ENCODE results near the gene ECE2. TPM values are rescaled to one million over a fixed set of nuclear protein-coding genes. Genes with fewer than 3 reads are reported as not detected.

Gene ECE2
- total and polyA plus RNA-seq, 2 experiments from 2014 or later: not detected

DNA sequence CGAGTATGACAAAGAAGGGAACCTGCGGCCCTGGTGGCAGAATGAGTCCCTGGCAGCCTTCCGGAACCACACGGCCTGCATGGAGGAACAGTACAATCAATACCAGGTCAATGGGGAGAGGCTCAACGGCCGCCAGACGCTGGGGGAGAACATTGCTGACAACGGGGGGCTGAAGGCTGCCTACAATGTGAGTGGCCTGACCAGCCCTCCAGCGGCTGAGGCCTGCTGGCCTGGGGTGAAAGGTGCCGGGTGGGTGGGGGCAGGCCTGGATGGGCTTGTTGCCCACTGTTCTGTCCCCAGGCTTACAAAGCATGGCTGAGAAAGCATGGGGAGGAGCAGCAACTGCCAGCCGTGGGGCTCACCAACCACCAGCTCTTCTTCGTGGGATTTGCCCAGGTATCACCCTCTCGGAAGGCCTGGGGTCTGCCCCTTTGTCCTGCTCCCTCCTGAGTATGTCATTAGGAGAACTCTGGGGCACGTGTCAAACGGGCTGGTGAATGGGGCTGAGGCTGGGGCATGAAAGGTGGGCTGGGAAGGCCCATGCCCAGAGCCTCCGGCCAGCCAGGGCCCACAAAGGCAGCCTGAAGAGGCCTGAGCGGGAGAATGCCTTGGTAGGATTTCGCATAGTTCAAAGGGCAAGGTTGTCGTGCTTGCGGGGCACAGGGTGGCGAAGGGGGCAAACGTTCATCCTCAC, 15.4 kb downstream of the ECE2 start:
- Histone ChIP-seq H2AFZ (no peak overlapping the region), H3K4me2 (no peak overlapping the region), H3K9me2 (replicated peaks; ENCODE audit: insufficient read depth) (no peaks in the 10 kb centered on the region)

DNA sequence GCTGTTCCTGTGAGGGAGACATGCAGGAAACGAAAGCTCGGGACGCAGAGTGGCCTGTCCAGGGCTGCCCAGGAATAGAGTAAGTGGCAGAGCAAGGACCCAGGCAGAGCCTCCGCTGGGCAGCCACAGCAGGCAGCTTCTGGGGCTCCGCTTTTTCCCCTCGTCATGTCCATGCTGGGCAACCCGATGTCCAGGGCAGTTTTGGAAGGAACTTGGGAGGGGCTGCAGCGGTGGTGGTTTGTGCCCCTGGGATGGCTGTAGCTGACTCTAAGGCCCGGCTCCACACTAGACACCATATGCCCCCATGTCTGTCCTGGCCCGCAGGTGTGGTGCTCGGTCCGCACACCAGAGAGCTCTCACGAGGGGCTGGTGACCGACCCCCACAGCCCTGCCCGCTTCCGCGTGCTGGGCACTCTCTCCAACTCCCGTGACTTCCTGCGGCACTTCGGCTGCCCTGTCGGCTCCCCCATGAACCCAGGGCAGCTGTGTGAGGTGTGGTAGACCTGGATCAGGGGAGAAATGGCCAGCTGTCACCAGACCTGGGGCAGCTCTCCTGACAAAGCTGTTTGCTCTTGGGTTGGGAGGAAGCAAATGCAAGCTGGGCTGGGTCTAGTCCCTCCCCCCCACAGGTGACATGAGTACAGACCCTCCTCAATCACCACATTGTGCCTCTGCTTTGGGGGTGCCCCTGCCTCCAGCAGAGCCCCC, 16.1 kb downstream of the ECE2 start:
- Histone ChIP-seq H3K27ac (no peak overlapping the region), H4K20me1 (ENCODE audit: insufficient read depth, poor library complexity, severe bottlenecking) (no peaks in the 10 kb centered on the region), H3K4me1 (ENCODE audit: insufficient read depth) (no peaks in the 10 kb centered on the region), H3K27me3 (no peaks in the 10 kb centered on the region), H3K4me2 (no peak overlapping the region), H3K9me2 (replicated peaks; ENCODE audit: insufficient read depth) (no peaks in the 10 kb centered on the region), H2AFZ (no peak overlapping the region), H3K79me2 (no peaks in the 10 kb centered on the region), H3K9me3 (ENCODE audit: low read depth) (no peaks in the 10 kb centered on the region), H3K4me3 (no peak overlapping the region), H3K36me3 (replicated peaks; ENCODE audit: insufficient read depth, low read depth) (no peaks in the 10 kb centered on the region)
- TF ChIP-seq EZH2 (IDR thresholded peaks at IDR 0.05; ENCODE audit: borderline replicate concordance) (no peak), EZH2phosphoT487 (IDR thresholded peaks at IDR 0.05; ENCODE audit: low read depth, severe bottlenecking, unreplicated experiment) (no peak)
- TF ChIP-seq, protein P1, sequence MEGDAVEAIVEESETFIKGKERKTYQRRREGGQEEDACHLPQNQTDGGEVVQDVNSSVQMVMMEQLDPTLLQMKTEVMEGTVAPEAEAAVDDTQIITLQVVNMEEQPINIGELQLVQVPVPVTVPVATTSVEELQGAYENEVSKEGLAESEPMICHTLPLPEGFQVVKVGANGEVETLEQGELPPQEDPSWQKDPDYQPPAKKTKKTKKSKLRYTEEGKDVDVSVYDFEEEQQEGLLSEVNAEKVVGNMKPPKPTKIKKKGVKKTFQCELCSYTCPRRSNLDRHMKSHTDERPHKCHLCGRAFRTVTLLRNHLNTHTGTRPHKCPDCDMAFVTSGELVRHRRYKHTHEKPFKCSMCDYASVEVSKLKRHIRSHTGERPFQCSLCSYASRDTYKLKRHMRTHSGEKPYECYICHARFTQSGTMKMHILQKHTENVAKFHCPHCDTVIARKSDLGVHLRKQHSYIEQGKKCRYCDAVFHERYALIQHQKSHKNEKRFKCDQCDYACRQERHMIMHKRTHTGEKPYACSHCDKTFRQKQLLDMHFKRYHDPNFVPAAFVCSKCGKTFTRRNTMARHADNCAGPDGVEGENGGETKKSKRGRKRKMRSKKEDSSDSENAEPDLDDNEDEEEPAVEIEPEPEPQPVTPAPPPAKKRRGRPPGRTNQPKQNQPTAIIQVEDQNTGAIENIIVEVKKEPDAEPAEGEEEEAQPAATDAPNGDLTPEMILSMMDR (IDR thresholded peaks at IDR 0.05; ENCODE audit: poor library complexity): no peak
- no peak for DNase-seq (ENCODE audit: low spot score)
- WGBS (ENCODE audit: low lambda C conversion rate, missing lambda C conversion rate): 94% methylated on average over 21 of the region's 21 CpGs

More for the DNA sequence above, 15.4 kb downstream of the ECE2 start:
- 94% methylated on average over 22 of the region's 22 CpGs for WGBS (ENCODE audit: low lambda C conversion rate, missing lambda C conversion rate)
- no peaks in the 10 kb centered on the region for H4K20me1 ChIP-seq (ENCODE audit: insufficient read depth, poor library complexity, severe bottlenecking)
- no peaks in the 10 kb centered on the region for H3K79me2 ChIP-seq
- no peaks in the 10 kb centered on the region for H3K4me1 ChIP-seq (ENCODE audit: insufficient read depth)
- no peak overlapping the region for H3K27ac ChIP-seq
- H3K4me3 ChIP-seq: no peak overlapping the region
- no peaks in the 10 kb centered on the region for H3K9me3 ChIP-seq (ENCODE audit: low read depth)
- DNase-seq (ENCODE audit: low spot score): no peak
- H3K27me3 ChIP-seq: no peaks in the 10 kb centered on the region
- TF ChIP-seq, protein P1 (IDR thresholded peaks at IDR 0.05; ENCODE audit: poor library complexity): no peak
- TF ChIP-seq EZH2 (IDR thresholded peaks at IDR 0.05; ENCODE audit: borderline replicate concordance) (no peak), EZH2phosphoT487 (IDR thresholded peaks at IDR 0.05; ENCODE audit: low read depth, severe bottlenecking, unreplicated experiment) (no peak)
- H3K36me3 ChIP-seq (replicated peaks; ENCODE audit: insufficient read depth, low read depth): no peaks in the 10 kb centered on the region

DNA sequence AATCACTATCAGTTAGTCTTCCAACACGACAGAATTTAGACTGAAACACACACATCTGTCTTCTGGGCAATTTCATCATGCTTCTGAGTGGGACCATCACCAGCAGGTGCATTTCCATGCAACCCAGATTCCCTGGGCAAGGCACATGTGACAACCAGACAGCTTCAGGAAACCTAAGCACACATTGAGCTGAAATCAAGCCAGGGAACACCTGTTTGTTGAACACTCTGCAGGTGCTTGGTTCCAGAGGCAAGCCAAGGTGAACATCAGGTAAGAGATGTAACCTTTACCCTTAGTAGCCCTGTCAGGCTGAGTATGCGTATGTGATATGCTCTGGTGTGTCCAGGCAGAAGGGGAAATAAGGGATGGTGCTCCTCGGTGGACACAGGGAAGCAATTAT, 19.9 kb downstream of the ECE2 start:
- H3K4me1 ChIP-seq (ENCODE audit: insufficient read depth): peaks cover 6% of the 10 kb centered on the region
- WGBS (ENCODE audit: low lambda C conversion rate, missing lambda C conversion rate): 64% methylated on average over 3 of the region's 3 CpGs

More for the DNA sequence above, 19.9 kb downstream of the ECE2 start:
- no peaks in the 10 kb centered on the region for H3K9me3 ChIP-seq (ENCODE audit: low read depth)
- no peaks in the 10 kb centered on the region for H3K36me3 ChIP-seq (replicated peaks; ENCODE audit: insufficient read depth, low read depth)
- H3K4me3 ChIP-seq: no peak overlapping the region
- no peak overlapping the region for H3K4me2 ChIP-seq
- H2AFZ ChIP-seq: no peak overlapping the region
- H4K20me1 ChIP-seq (ENCODE audit: insufficient read depth, poor library complexity, severe bottlenecking): no peaks in the 10 kb centered on the region
- no peak overlapping the region for H3K27ac ChIP-seq
- no peak for DNase-seq (ENCODE audit: low spot score)
- H3K27me3 ChIP-seq: no peaks in the 10 kb centered on the region
- peaks cover 15% of the 10 kb centered on the region for H3K79me2 ChIP-seq
- TF ChIP-seq, protein P1 (IDR thresholded peaks at IDR 0.05; ENCODE audit: poor library complexity): no peak
- no peak for TF ChIP-seq EZH2 (IDR thresholded peaks at IDR 0.05; ENCODE audit: borderline replicate concordance)
- no peak for TF ChIP-seq EZH2phosphoT487 (IDR thresholded peaks at IDR 0.05; ENCODE audit: low read depth, severe bottlenecking, unreplicated experiment)
- H3K9me2 ChIP-seq (replicated peaks; ENCODE audit: insufficient read depth): no peaks in the 10 kb centered on the region

All from hepatocyte (in vitro differentiated cells).